GM13977 (cell line): ENCODE measurements around the gene TGFBR2.

Experiments used
- DNase-seq: peaks from one replicate; pipeline ENCODE4 v3.0.0; 2012; ENCODE audit warnings: low spot score
- in situ Hi-C: fragments of 300-500 bp; cut with MboI; formaldehyde crosslinking; loops from one replicate; pipeline ENCODE4 v1.12.0; 2022; ENCODE audit warnings: low sequenced_read_pairs, low pct_unique_long_range_greater_than_20kb, mixed read lengths, inconsistent platforms; ENCODE audit not compliant: unreplicated experiment
- TF ChIP-seq, protein P1 (sequence below): IDR thresholded peaks from 2 replicates; pipeline ENCODE4 v1.5.1; 2012; ENCODE audit warnings: mild to moderate bottlenecking, control low read depth; ENCODE audit not compliant: insufficient read depth; ENCODE audit errors: extremely low read depth, missing control alignments

Gene TGFBR2

DNA sequence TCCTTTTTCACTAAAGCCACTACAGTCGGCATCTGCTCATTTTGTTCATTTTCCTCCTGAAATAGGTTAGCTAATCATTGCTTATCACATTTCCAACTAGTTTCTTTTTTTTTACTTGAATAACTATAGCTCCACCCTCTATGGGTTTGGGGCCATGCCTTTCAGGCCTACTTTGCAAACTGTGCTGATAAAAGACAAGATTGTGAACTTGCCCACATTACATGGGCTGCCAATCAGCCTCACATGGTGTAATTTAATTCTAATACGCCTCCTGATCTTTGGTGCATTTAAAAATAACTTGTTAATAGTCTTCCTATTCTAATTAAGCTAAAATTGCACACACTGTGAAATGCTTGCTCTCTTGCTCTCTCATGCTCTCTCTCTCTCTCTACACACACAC is 90.5 kb downstream of the TGFBR2 start:
- TF ChIP-seq, protein P1, sequence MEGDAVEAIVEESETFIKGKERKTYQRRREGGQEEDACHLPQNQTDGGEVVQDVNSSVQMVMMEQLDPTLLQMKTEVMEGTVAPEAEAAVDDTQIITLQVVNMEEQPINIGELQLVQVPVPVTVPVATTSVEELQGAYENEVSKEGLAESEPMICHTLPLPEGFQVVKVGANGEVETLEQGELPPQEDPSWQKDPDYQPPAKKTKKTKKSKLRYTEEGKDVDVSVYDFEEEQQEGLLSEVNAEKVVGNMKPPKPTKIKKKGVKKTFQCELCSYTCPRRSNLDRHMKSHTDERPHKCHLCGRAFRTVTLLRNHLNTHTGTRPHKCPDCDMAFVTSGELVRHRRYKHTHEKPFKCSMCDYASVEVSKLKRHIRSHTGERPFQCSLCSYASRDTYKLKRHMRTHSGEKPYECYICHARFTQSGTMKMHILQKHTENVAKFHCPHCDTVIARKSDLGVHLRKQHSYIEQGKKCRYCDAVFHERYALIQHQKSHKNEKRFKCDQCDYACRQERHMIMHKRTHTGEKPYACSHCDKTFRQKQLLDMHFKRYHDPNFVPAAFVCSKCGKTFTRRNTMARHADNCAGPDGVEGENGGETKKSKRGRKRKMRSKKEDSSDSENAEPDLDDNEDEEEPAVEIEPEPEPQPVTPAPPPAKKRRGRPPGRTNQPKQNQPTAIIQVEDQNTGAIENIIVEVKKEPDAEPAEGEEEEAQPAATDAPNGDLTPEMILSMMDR = no peak
- in situ Hi-C loops = loop anchor here (25.0 kb wide), 2 partner anchors 485 to 660 kb away; no protein-coding TSS in a partner anchor
- DNase-seq = no peak

- TF ChIP-seq, protein P1 = no peak
- in situ Hi-C loops = loop anchor here (25.0 kb wide), 2 partner anchors 486 to 661 kb away; no protein-coding TSS in a partner anchor
- no peak for DNase-seq
These were observed 92.1 kb downstream of the TGFBR2 start for GRCh38 chr3:30698549-30698948.

- in situ Hi-C loops = loop anchor here (25.0 kb wide), 2 partner anchors 488 to 663 kb away; no protein-coding TSS in a partner anchor
- DNase-seq = no peak
- TF ChIP-seq, protein P1 = no peak
These were observed 93.5 kb downstream of the TGFBR2 start for GRCh38 chr3:30699927-30700326.

DNA sequence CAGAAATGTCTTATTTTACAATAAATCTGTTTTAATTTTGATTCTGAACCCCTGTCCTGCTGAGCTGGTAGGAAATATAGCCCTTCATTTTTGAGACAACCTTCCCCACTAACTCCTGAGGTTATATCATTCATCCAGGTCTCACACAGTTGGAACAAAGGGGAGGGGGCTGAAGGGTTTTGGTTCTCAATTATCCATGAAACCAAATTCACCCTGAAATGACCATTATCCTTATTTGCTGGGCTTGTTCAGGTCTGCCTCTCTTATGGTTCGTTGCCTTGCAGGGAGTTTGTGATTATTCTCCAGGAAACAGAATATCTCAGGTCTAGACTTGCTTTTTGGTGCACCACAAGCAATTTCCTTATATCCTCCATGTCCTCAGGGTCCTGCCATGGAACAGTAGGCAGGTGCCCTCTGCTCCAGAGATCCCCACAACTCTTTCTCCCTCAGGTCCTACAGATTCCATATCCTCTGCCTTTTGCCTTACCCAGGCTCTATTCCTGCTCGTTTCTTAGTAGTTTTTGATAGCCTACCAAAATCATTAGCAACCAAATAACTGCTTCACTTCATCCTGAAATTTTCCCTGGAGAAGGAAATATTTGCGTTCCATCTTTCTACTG is 94.4 kb downstream of the TGFBR2 start:
- in situ Hi-C loops = no loop called here

DNA sequence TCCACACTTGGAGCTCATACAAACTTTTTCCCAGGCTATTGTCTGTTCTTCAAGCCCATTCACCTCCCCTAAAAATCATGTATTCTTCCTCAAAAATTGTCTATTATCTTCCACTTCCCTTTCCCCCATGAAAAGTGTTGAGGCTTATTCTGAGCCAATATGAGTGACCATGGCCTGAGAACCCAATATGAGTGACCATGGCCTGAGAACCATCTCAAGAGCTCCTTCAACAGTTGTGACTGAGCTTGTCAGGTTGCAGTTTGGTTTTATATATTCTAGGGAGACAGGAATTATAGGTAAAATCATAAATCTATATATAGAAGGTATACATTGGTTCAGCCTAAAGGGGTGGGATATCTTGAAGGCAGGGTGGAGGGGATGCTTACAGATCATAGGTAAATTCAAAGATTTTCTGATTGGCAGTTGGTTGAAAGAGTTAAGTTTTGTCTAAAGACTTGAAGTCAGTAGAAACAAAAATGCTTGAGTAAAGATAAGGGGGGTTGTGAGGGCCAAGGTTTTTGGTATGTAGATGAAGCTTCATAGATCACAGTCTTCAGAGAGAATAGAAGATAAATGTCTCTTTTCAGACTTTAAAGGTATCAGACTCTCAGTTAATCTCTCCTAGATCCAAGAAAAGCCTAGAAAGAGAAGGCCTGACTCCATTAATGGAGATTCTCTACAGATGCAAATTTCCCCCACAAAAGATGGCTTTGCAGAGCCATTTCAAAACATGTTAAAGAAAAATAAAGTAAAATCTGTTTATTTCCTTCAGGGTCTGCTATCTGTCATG is 95.8 kb downstream of the TGFBR2 start:
- DNase-seq = no peak
- TF ChIP-seq, protein P1 = no peak
- in situ Hi-C loops = no loop called here

More for the DNA sequence above, 94.4 kb downstream of the TGFBR2 start:
- no peak for DNase-seq
- TF ChIP-seq, protein P1 = no peak

- in situ Hi-C loops = no loop called here
- no peak for DNase-seq
- TF ChIP-seq, protein P1 = no peak
These were observed 96.5 kb downstream of the TGFBR2 start for GRCh38 chr3:30702828-30703397.
